Upper lobe of right lung (tissue), 1 donor: ENCODE measurements around the gene AAMP. TPM values are rescaled to one million over a fixed set of nuclear protein-coding genes. Genes with fewer than 3 reads are reported as not detected.
"Not testable (repeated sequence)": the region's sequence is repeated elsewhere in the genome, so short reads cannot be mapped to it uniquely, and the experiment has no call there.

Experiments
- ATAC-seq: fragments of 200-7000 bp; cut with Tn5 transposase; one replicate; pipeline ENCODE4 v1.9.1; 2020; ENCODE audit warnings: mild to moderate bottlenecking, moderate library complexity
- DNase-seq: peaks from one replicate; pipeline ENCODE4 v3.0.0-alpha.2; 2020
- H3K27ac ChIP-seq: fragments of 200-600 bp; one replicate; pipeline ENCODE4 v1.8.0; 2022
- H3K27me3 ChIP-seq: fragments of 200-600 bp; one replicate; pipeline ENCODE4 v1.8.0; 2022; ENCODE audit warnings: mild to moderate bottlenecking
- H3K36me3 ChIP-seq: fragments of 200-600 bp; one replicate; pipeline ENCODE4 v1.8.0; 2022
- H3K4me1 ChIP-seq: fragments of 200-600 bp; one replicate; pipeline ENCODE4 v1.8.0; 2022
- H3K4me3 ChIP-seq: fragments of 200-600 bp; one replicate; pipeline ENCODE4 v1.8.0; 2022; ENCODE audit warnings: mild to moderate bottlenecking
- H3K9me3 ChIP-seq: fragments of 200-600 bp; one replicate; pipeline ENCODE4 v1.8.0; 2022
- CTCF ChIP-seq: fragments of 200-600 bp; IDR thresholded peaks from one replicate; pipeline ENCODE4 v1.8.0; 2022; ENCODE audit warnings: antibody characterized with exemption
- intact Hi-C: fragments of 100-400 bp; cut with DNase I; formaldehyde crosslinking; loops from one replicate; pipeline ENCODE4 v1.11.0; 2022
- total RNA-seq: library from RNA; stranded (reverse); fragmentation: NEBNext Ultra II Directional; extraction: Animal tissue kit (Norgen Biotek cat#: 25700); gene quantifications from one replicate; pipeline ENCODE4 v1.2.1, GENCODE V29; 2021
- donor health status: DM: no; HTN: yes; CAD: no; lungs with severe emphysema.

Gene AAMP
- total RNA-seq, 1 donor from 2014 or later = 55.9 TPM

GRCh38 chr2:218313356-218313755 is 43.4 kb upstream of the AAMP start:
- no peaks in the 10 kb centered on the region for H3K36me3 ChIP-seq
- no peaks in the 10 kb centered on the region for H3K9me3 ChIP-seq
- peak overlapping the region; percentile 77 for H3K27ac ChIP-seq
- DNase-seq (no peak), ATAC-seq (no peak)
- intact Hi-C loops = no loop called here
- H3K27me3 ChIP-seq = no peaks in the 10 kb centered on the region
- H3K4me3 ChIP-seq = no peak overlapping the region
- H3K4me1 ChIP-seq = peaks cover 18% of the 10 kb centered on the region
- no peak for TF ChIP-seq CTCF

- H3K36me3 ChIP-seq = no peaks in the 10 kb centered on the region
- no peak for TF ChIP-seq CTCF
- intact Hi-C loops = no loop called here
- no peak overlapping the region for H3K4me3 ChIP-seq
- ATAC-seq (peak; percentile 47), DNase-seq (no peak)
- no peaks in the 10 kb centered on the region for H3K27me3 ChIP-seq
- no peaks in the 10 kb centered on the region for H3K9me3 ChIP-seq
- peak overlapping the region; percentile 77 for H3K27ac ChIP-seq
- peaks cover 18% of the 10 kb centered on the region for H3K4me1 ChIP-seq
Measured at GRCh38 chr2:218312267-218312756, 42.4 kb upstream of the AAMP start.

GRCh38 chr2:218311541-218312266 is 41.8 kb upstream of the AAMP start:
- peak overlapping the region; percentile 77 for H3K27ac ChIP-seq
- intact Hi-C loops, H3K4me3 ChIP-seq, H3K9me3 ChIP-seq, ATAC-seq, H3K36me3 ChIP-seq, H3K27me3 ChIP-seq, DNase-seq: not testable (repeated sequence)
- peaks cover 12% of the 10 kb centered on the region for H3K4me1 ChIP-seq

- H3K27ac ChIP-seq = no peak overlapping the region
- TF ChIP-seq CTCF = no peak
- DNase-seq = no peak
- H3K4me1 ChIP-seq = peaks cover 6% of the 10 kb centered on the region
- H3K36me3 ChIP-seq = no peaks in the 10 kb centered on the region
- no peaks in the 10 kb centered on the region for H3K27me3 ChIP-seq
- no peak overlapping the region for H3K4me3 ChIP-seq
- H3K9me3 ChIP-seq = no peaks in the 10 kb centered on the region
- peak; percentile 59 for ATAC-seq
- intact Hi-C loops = no loop called here
Measured at GRCh38 chr2:218310853-218311540, 41.1 kb upstream of the AAMP start.

GRCh38 chr2:218307415-218308090 is 37.6 kb upstream of the AAMP start:
- Histone ChIP-seq H3K9me3 (no peaks in the 10 kb centered on the region), H3K4me3 (no peak overlapping the region), H3K36me3 (no peaks in the 10 kb centered on the region), H3K4me1 (no peaks in the 10 kb centered on the region), H3K27me3 (no peaks in the 10 kb centered on the region), H3K27ac (no peak overlapping the region)
- intact Hi-C loops = loop anchor here (10.0 kb wide), 1 partner anchor 47 kb away; the partner anchor contains the start of gene CATIP
- DNase-seq (no peak), ATAC-seq (no peak)
- TF ChIP-seq CTCF = no peak
